Measurements from ENCODE around the gene SNX2.

Gene SNX2

GRCh38 chr5:122741681-122742080 lies 33.2 kb upstream of the SNX2 start:
- TF ChIP-seq, protein P1, sequence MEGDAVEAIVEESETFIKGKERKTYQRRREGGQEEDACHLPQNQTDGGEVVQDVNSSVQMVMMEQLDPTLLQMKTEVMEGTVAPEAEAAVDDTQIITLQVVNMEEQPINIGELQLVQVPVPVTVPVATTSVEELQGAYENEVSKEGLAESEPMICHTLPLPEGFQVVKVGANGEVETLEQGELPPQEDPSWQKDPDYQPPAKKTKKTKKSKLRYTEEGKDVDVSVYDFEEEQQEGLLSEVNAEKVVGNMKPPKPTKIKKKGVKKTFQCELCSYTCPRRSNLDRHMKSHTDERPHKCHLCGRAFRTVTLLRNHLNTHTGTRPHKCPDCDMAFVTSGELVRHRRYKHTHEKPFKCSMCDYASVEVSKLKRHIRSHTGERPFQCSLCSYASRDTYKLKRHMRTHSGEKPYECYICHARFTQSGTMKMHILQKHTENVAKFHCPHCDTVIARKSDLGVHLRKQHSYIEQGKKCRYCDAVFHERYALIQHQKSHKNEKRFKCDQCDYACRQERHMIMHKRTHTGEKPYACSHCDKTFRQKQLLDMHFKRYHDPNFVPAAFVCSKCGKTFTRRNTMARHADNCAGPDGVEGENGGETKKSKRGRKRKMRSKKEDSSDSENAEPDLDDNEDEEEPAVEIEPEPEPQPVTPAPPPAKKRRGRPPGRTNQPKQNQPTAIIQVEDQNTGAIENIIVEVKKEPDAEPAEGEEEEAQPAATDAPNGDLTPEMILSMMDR (IDR thresholded peaks at IDR 0.05; ENCODE audit: low read depth, low read length, missing control alignments) = no peak
- DNase-seq (ENCODE audit: low read depth) = no peak
- H3K4me3 ChIP-seq (ENCODE audit: low read depth, low read length) = no peak overlapping the region

- no peak for DNase-seq (ENCODE audit: low read depth)
- TF ChIP-seq, protein P1 (IDR thresholded peaks at IDR 0.05; ENCODE audit: low read depth, low read length, missing control alignments) = no peak
- no peak overlapping the region for H3K4me3 ChIP-seq (ENCODE audit: low read depth, low read length)
These were observed 31.6 kb upstream of the SNX2 start for GRCh38 chr5:122743261-122743660.

DNA sequence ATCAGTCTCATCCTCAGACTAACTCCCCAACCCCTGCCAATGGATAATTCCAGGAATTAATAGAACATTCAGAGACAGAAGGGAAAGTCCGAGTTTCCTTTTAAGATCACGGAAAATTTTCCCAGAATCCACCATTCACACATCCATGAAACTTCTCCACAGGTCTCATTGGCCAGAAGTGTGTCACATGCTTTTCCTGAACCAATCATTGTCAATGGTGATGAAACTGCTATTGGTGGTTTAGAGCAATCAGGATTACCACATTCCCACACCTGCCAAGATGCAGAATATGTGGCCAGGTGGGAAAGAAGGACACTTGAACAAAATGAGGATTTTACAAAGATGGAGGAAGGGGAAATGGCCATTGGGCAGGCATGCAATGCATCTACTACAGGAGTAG lies 29.3 kb upstream of the SNX2 start:
- H3K4me3 ChIP-seq (ENCODE audit: low read depth, low read length) = no peak overlapping the region
- TF ChIP-seq, protein P1 (IDR thresholded peaks at IDR 0.05; ENCODE audit: low read depth, low read length, missing control alignments) = no peak
- no peak for DNase-seq (ENCODE audit: low read depth)

DNA sequence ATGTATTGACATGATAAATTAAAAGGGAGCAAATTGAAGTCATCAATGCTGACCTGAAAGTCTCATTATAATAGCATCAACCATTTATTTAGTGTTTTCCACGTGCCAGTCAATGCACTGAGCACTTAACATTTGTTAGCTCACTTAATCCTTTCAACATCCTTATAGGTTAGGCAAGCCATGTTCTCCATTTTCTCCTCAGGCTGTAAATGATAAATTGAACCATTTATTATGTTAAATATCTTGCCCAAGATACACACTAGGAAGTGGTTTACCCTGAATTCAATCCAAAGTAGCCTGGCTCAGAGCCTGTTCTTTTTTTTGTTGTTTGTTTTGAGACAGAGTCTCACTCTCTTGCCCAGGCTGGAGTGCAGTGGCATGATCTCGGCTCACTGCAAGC lies 25.0 kb upstream of the SNX2 start:
- DNase-seq (ENCODE audit: low read depth) = no peak
- no peak overlapping the region for H3K4me3 ChIP-seq (ENCODE audit: low read depth, low read length)
- TF ChIP-seq, protein P1 (IDR thresholded peaks at IDR 0.05; ENCODE audit: low read depth, low read length, missing control alignments) = no peak

- no peak for DNase-seq (ENCODE audit: low read depth)
- H3K4me3 ChIP-seq (ENCODE audit: low read depth, low read length) = no peak overlapping the region
- TF ChIP-seq, protein P1 (IDR thresholded peaks at IDR 0.05; ENCODE audit: low read depth, low read length, missing control alignments) = no peak
These were observed 23.5 kb upstream of the SNX2 start for GRCh38 chr5:122751293-122751782.

GRCh38 chr5:122753500-122753899 lies 21.4 kb upstream of the SNX2 start:
- no peak for DNase-seq (ENCODE audit: low read depth)
- TF ChIP-seq, protein P1 (IDR thresholded peaks at IDR 0.05; ENCODE audit: low read depth, low read length, missing control alignments) = no peak
- no peak overlapping the region for H3K4me3 ChIP-seq (ENCODE audit: low read depth, low read length)

- H3K4me3 ChIP-seq (ENCODE audit: low read depth, low read length) = no peak overlapping the region
- TF ChIP-seq, protein P1 (IDR thresholded peaks at IDR 0.05; ENCODE audit: low read depth, low read length, missing control alignments) = no peak
- DNase-seq (ENCODE audit: low read depth) = no peak
These were observed 19.1 kb upstream of the SNX2 start for GRCh38 chr5:122755783-122756182.
